GM12864 (cell line): ENCODE results near the gene ATXN2.

Source experiments
- DNase-seq: peaks from one replicate; pipeline ENCODE4 v3.0.0-alpha.2; 2011; ENCODE audit warnings: low read depth
- H3K4me3 ChIP-seq: 2 replicates; pipeline ENCODE4 v1.5.1; 2011; ENCODE audit warnings: mild to moderate bottlenecking, low read depth, low read length, control low read depth
- TF ChIP-seq, protein P1 (sequence below): IDR thresholded peaks from 2 replicates; pipeline ENCODE4 v1.5.1; 2011; ENCODE audit warnings: low read depth, mild to moderate bottlenecking, moderate library complexity, low read length, control low read depth, inconsistent platforms; ENCODE audit errors: missing control alignments

ATXN2 gene

GRCh38 chr12:111420494-111420893 lies 178.6 kb downstream of the ATXN2 start:
- H3K4me3 ChIP-seq = no peak overlapping the region
- TF ChIP-seq, protein P1, sequence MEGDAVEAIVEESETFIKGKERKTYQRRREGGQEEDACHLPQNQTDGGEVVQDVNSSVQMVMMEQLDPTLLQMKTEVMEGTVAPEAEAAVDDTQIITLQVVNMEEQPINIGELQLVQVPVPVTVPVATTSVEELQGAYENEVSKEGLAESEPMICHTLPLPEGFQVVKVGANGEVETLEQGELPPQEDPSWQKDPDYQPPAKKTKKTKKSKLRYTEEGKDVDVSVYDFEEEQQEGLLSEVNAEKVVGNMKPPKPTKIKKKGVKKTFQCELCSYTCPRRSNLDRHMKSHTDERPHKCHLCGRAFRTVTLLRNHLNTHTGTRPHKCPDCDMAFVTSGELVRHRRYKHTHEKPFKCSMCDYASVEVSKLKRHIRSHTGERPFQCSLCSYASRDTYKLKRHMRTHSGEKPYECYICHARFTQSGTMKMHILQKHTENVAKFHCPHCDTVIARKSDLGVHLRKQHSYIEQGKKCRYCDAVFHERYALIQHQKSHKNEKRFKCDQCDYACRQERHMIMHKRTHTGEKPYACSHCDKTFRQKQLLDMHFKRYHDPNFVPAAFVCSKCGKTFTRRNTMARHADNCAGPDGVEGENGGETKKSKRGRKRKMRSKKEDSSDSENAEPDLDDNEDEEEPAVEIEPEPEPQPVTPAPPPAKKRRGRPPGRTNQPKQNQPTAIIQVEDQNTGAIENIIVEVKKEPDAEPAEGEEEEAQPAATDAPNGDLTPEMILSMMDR = no peak
- DNase-seq = no peak

GRCh38 chr12:111419784-111420183 lies 179.3 kb downstream of the ATXN2 start:
- TF ChIP-seq, protein P1 = no peak
- H3K4me3 ChIP-seq = no peak overlapping the region
- no peak for DNase-seq

- DNase-seq = no peak
- TF ChIP-seq, protein P1 = no peak
Observed at GRCh38 chr12:111418594-111418880, 180.6 kb downstream of the ATXN2 start.

GRCh38 chr12:111417784-111418593 lies 181.1 kb downstream of the ATXN2 start:
- no peak overlapping the region for H3K4me3 ChIP-seq
- TF ChIP-seq, protein P1 = no peak
- no peak for DNase-seq

More at GRCh38 chr12:111418594-111418880, 180.6 kb downstream of the ATXN2 start:
- no peak overlapping the region for H3K4me3 ChIP-seq

GRCh38 chr12:111417290-111417689 lies 181.8 kb downstream of the ATXN2 start:
- DNase-seq = no peak
- TF ChIP-seq, protein P1 = no peak
- no peak overlapping the region for H3K4me3 ChIP-seq

DNA sequence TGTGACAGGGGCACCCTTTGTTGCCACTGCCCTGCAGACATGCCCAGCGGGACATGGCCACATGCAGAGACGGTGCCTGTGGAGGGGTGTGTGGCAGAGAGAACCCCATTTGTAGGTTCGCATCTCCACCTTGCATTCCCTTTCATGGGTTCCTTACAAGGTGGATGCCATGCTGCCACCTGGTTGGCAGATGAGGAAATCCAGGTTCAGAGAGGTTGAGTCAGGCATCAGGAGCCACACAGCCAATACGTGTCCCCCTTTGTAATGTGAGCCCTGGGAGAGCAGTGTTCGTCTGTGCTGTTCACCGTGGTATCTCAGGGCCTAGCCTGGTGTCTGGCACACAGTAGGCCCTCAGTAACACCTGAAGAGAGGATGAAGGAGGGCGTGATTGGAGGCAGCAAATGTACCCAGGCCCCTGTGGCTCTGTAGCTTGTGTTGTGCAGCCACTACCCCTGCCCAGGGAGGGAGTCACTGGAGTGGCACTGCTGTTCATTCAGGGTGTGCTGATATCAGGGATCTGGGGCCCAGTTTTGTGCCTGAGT lies 184.3 kb downstream of the ATXN2 start:
- TF ChIP-seq, protein P1 = no peak

More for the DNA sequence above, 184.3 kb downstream of the ATXN2 start:
- DNase-seq = no peak
- H3K4me3 ChIP-seq = no peak overlapping the region
